Fibroblast of skin of left quadriceps (primary cell): ENCODE data around the gene RAB33B.
"Not testable (repeated sequence)": the region's sequence is repeated elsewhere in the genome, so short reads cannot be mapped to it uniquely, and the experiment has no call there.

Experiments used
- DNase-seq, 2 experiments: peaks; one replicate each; pipeline ENCODE4 v3.0.0-alpha.2; 2013; ENCODE audit warnings: low read depth in 2 of 2

The RAB33B gene

GRCh38 chr4:139461022-139461628 lies 7.2 kb downstream of the RAB33B start:
- DNase-seq: no peak

- DNase-seq: not testable (repeated sequence)
Observed at GRCh38 chr4:139464512-139464911, 10.6 kb downstream of the RAB33B start.

GRCh38 chr4:139465922-139466321 lies 12.0 kb downstream of the RAB33B start:
- DNase-seq: no peak

GRCh38 chr4:139468756-139469155 lies 14.8 kb downstream of the RAB33B start:
- not testable (repeated sequence) for DNase-seq

GRCh38 chr4:139469216-139469615 lies 15.3 kb downstream of the RAB33B start:
- no peak for DNase-seq

- no peak for DNase-seq
Observed at GRCh38 chr4:139469869-139470268, 15.9 kb downstream of the RAB33B start.

- DNase-seq: no peak
Observed at GRCh38 chr4:139470295-139470694, 16.4 kb downstream of the RAB33B start.

GRCh38 chr4:139470997-139471665 lies 17.2 kb downstream of the RAB33B start:
- no peak for DNase-seq

GRCh38 chr4:139472852-139473251 lies 18.9 kb downstream of the RAB33B start:
- no peak for DNase-seq

GRCh38 chr4:139476363-139476762 lies 22.4 kb downstream of the RAB33B start:
- no peak for DNase-seq

GRCh38 chr4:139481465-139481864 lies 27.5 kb downstream of the RAB33B start:
- no peak for DNase-seq

- DNase-seq: no peak
Observed at GRCh38 chr4:139483000-139483399, 29.1 kb downstream of the RAB33B start.

- DNase-seq: no peak
Observed at GRCh38 chr4:139484783-139485311, 30.9 kb downstream of the RAB33B start.

- DNase-seq: no peak
Observed at GRCh38 chr4:139488442-139488841, 34.5 kb downstream of the RAB33B start.

GRCh38 chr4:139489638-139490037 lies 35.7 kb downstream of the RAB33B start:
- DNase-seq: no peak

GRCh38 chr4:139492429-139492828 lies 38.5 kb downstream of the RAB33B start:
- no peak for DNase-seq

- no peak for DNase-seq
Observed at GRCh38 chr4:139493176-139493575, 39.3 kb downstream of the RAB33B start.

GRCh38 chr4:139499186-139499585 lies 45.3 kb downstream of the RAB33B start:
- no peak for DNase-seq

GRCh38 chr4:139501117-139501516 lies 47.2 kb downstream of the RAB33B start:
- no peak for DNase-seq

GRCh38 chr4:139501527-139501926 lies 47.6 kb downstream of the RAB33B start:
- DNase-seq: no peak

GRCh38 chr4:139501927-139502899 lies 48.3 kb downstream of the RAB33B start:
- no peak for DNase-seq

- DNase-seq: no peak
Observed at GRCh38 chr4:139503622-139504166, 49.8 kb downstream of the RAB33B start.
